Endodermal cell (in vitro differentiated cells): Measurements from ENCODE around the gene NHLH1. TPM values are rescaled to one million over a fixed set of nuclear protein-coding genes. Genes with fewer than 3 reads are reported as not detected.
A peak's percentile ranks its signal among the peaks of the same experiment; 100 is the strongest.

ENCODE experiments used
- DNase-seq: peaks from one replicate; pipeline ENCODE4 v3.0.0-alpha.2; 2017
- H3K27ac ChIP-seq: 2 replicates; pipeline ENCODE4 v1.5.1; 2013; ENCODE audit warnings: mild to moderate bottlenecking, low read depth, low read length, moderate library complexity
- H3K27me3 ChIP-seq: 2 replicates; pipeline ENCODE4 v1.6.1; 2013; ENCODE audit warnings: mild to moderate bottlenecking, low read length, moderate library complexity; ENCODE audit not compliant: insufficient read depth, control insufficient read depth, poor library complexity, severe bottlenecking
- H3K36me3 ChIP-seq: 2 replicates; pipeline ENCODE4 v1.7.0; 2013; ENCODE audit warnings: mild to moderate bottlenecking, low read length, moderate library complexity; ENCODE audit not compliant: control insufficient read depth, insufficient read depth
- H3K4me1 ChIP-seq: one replicate; pipeline ENCODE4 v1.7.0; 2013; ENCODE audit warnings: low read length; ENCODE audit not compliant: control insufficient read depth, insufficient read depth
- H3K4me3 ChIP-seq: 2 replicates; pipeline ENCODE4 v1.5.1; 2013; ENCODE audit warnings: mild to moderate bottlenecking, low read length, moderate library complexity
- H3K9ac ChIP-seq: 2 replicates; pipeline ENCODE4 v1.6.1; 2013; ENCODE audit warnings: mild to moderate bottlenecking, low read length, moderate library complexity; ENCODE audit not compliant: poor library complexity, severe bottlenecking; ENCODE audit errors: extremely low read depth
- H3K9me3 ChIP-seq: 2 replicates; pipeline ENCODE4 v1.6.1; 2013; ENCODE audit warnings: mild to moderate bottlenecking, low read length, moderate library complexity; ENCODE audit not compliant: control insufficient read depth
- H3K27ac Mint-ChIP-seq: 2 replicates; pipeline ENCODE4 v1.8.0; 2020; ENCODE audit warnings: mixed read lengths
- H3K27me3 Mint-ChIP-seq: 2 replicates; pipeline ENCODE4 v1.8.0; 2021; ENCODE audit warnings: mild to moderate bottlenecking, mixed read lengths; ENCODE audit not compliant: insufficient read depth
- H3K36me3 Mint-ChIP-seq: 2 replicates; pipeline ENCODE4 v1.8.0; 2020; ENCODE audit warnings: low read depth, mixed read lengths
- H3K4me1 Mint-ChIP-seq: 2 replicates; pipeline ENCODE4 v1.8.0; 2020; ENCODE audit warnings: mixed read lengths
- H3K4me3 Mint-ChIP-seq: 2 replicates; pipeline ENCODE4 v1.8.0; 2020; ENCODE audit warnings: mild to moderate bottlenecking, moderate library complexity, mixed read lengths
- H3K9me3 Mint-ChIP-seq: 2 replicates; pipeline ENCODE4 v1.8.0; 2020; ENCODE audit warnings: mild to moderate bottlenecking, mixed read lengths
- CTCF ChIP-seq: fragments of 200-600 bp; sonication (generic); conservative IDR thresholded peaks from 2 replicates; pipeline ENCODE4 v1.5.0; 2021; ENCODE audit warnings: antibody characterized with exemption, mild to moderate bottlenecking
- WGBS, 2 experiments: methylation state at CpG; one replicate each; pipeline versions ENCODE4 v1.1.5 to v1.1.7; 2013; ENCODE audit warnings: missing lambda C conversion rate in 2 of 2, mixed read lengths in 1 of 2; ENCODE audit not compliant: insufficient coverage in 1 of 2, insufficient read length in 1 of 2; 5-methylcytosine and 5-hydroxymethylcytosine counted together
- total RNA-seq, 2 donors: library from RNA; stranded (reverse); fragmentation: NEBNext Ultra II Directional in 1 of 2; extraction: Animal tissue kit (Norgen Biotek cat#: 25700) in 1 of 2; gene quantifications; 2 replicates in 1 of 2; 3 replicates in 1 of 2; pipeline ENCODE4 v1.2.1, GENCODE V29; 2021

NHLH1 gene
- total RNA-seq, 2 donors from 2014 or later: 0.31 to 0.57 TPM

GRCh38 chr1:160367516-160367900 lies 637 bp downstream of the NHLH1 start:
- no peak overlapping the region for H3K9ac ChIP-seq
- no peak overlapping the region for H3K27ac Mint-ChIP-seq

GRCh38 chr1:160367934-160368923 lies 1.4 kb downstream of the NHLH1 start:
- no peaks in the 10 kb centered on the region for H3K4me1 Mint-ChIP-seq
- no peaks in the 10 kb centered on the region for H3K27me3 Mint-ChIP-seq
- no peaks in the 10 kb centered on the region for H3K36me3 Mint-ChIP-seq
- no peak overlapping the region for H3K4me3 ChIP-seq
- no peaks in the 10 kb centered on the region for H3K27me3 ChIP-seq
- peak overlapping the region; percentile 0 for H3K27ac ChIP-seq
- H3K9me3 ChIP-seq: no peaks in the 10 kb centered on the region
- H3K4me1 ChIP-seq: no peaks in the 10 kb centered on the region
- H3K9me3 Mint-ChIP-seq: no peaks in the 10 kb centered on the region
- H3K4me3 Mint-ChIP-seq: no peak overlapping the region
- WGBS, 2 experiments: 93 to 100% methylated on average over 2 to 4 of the region's 4 CpGs
- H3K27ac Mint-ChIP-seq: no peak overlapping the region
- no peak for DNase-seq
- no peak for TF ChIP-seq CTCF
- no peaks in the 10 kb centered on the region for H3K36me3 ChIP-seq
- no peak overlapping the region for H3K9ac ChIP-seq

More at GRCh38 chr1:160367516-160367900, 637 bp downstream of the NHLH1 start:
- Mint-ChIP-seq H3K4me3 (no peak overlapping the region), H3K4me1 (peaks cover 3% of the 10 kb centered on the region), H3K27me3 (no peaks in the 10 kb centered on the region), H3K9me3 (no peaks in the 10 kb centered on the region), H3K36me3 (no peaks in the 10 kb centered on the region)
- Histone ChIP-seq H3K4me1 (no peaks in the 10 kb centered on the region), H3K4me3 (no peak overlapping the region), H3K9me3 (no peaks in the 10 kb centered on the region), H3K36me3 (no peaks in the 10 kb centered on the region), H3K27me3 (no peaks in the 10 kb centered on the region), H3K27ac (peak overlapping the region; percentile 58)
- no peak for TF ChIP-seq CTCF
- no peak for DNase-seq
- 87 to 90% methylated on average over 3 to 4 of the region's 4 CpGs for WGBS, 2 experiments

GRCh38 chr1:160369087-160369486 lies 2.2 kb downstream of the NHLH1 start:
- Histone ChIP-seq H3K4me1 (no peaks in the 10 kb centered on the region), H3K27ac (no peak overlapping the region), H3K9me3 (no peaks in the 10 kb centered on the region), H3K4me3 (no peak overlapping the region), H3K36me3 (no peaks in the 10 kb centered on the region), H3K27me3 (no peaks in the 10 kb centered on the region), H3K9ac (no peak overlapping the region)
- 86% methylated on average over 1 of the region's 1 CpG; no CpG with 5 or more reads in 1 of the 2 experiments for WGBS, 2 experiments
- Mint-ChIP-seq H3K4me1 (no peaks in the 10 kb centered on the region), H3K27ac (no peak overlapping the region), H3K4me3 (no peak overlapping the region), H3K27me3 (no peaks in the 10 kb centered on the region), H3K9me3 (no peaks in the 10 kb centered on the region), H3K36me3 (no peaks in the 10 kb centered on the region)
- DNase-seq: no peak
- TF ChIP-seq CTCF: no peak
